Activated T-helper 1 cell treated with Interleukin-2 at 50 U/mL for 16 hours (primary cell): ENCODE results near the gene MMP15.
"Not testable (repeated sequence)": the region's sequence is repeated elsewhere in the genome, so short reads cannot be mapped to it uniquely, and the experiment has no call there.

Experiments
- DNase-seq: peaks from one replicate; pipeline ENCODE4 v3.0.0-alpha.2; 2020; ENCODE audit warnings: low read depth

Gene MMP15

GRCh38 chr16:58049232-58050185 is 24.0 kb downstream of the MMP15 start:
- no peak for DNase-seq

DNA sequence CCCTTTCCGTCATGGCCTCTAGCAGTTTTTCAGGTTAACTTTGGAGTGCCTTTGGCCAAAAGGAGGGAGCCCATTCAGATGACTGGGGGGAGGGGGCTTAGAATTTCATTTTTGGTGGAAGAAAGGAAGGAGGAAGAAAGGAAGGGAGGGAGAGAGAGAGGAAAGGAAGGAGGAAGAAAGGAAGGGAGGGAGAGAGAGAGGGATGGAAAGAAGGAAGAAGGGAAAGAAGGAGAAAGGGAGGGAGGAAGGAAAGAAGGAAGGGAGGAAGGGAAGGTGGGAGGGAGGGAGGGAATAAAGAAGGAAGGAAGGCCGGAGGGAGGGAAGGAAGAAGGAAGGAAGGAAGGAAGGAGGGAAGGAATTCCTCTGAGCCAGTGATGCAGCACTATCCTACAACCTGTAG is 25.7 kb downstream of the MMP15 start:
- no peak for DNase-seq

DNA sequence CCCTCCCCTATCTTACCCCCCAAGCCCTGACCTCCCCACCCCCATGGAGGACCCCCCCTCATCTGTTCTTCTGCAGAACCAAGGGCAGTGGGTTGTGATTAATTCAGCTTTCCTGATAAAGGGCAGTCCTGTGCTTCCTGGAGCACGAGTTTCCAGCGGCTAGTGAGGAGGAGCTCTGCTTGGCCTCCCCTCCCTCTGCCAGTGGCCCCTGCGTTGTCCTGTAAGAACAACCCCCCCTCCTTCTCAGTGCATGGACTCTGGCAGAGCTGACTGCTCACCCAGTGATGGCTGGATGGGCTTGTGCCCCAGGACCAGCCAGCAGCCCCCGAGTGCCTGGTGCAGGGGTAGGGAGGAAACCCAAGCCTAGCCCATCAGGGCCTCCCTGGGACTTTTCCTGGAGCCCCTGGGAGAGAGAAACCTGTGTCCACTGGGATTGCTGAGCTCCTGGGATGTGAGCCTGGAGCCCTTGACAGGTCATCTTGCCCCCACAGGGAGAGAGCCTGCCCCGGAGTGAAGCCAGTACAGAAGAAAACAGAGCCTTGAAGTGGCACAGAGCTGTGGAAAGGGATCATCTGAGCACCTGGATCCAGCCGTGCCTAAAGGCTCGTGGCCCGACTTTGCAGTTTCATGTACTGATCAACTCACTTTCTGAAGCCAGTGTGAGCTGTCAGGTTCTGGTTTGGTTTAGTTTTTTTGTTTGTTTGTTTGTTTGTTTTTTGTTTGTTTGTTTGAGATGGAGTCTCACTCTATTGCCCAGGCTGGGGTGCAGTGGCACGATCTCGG is 26.5 kb downstream of the MMP15 start:
- no peak for DNase-seq

DNA sequence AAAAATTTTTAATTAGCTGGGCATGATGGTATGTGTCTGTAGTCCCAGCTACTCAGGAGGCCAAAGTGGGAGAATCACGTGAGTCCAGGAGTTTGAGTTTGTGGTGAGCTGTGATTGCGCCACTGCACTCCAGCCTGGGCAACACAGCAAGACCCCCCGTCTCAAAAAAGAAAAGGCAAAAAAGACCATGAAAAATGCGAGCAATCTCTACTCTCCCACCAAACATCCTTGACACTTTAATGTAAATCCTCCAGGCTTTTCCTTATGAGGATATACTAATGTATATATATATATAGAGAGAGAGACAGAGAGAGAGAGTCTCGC is 28.1 kb downstream of the MMP15 start:
- no peak for DNase-seq

- no peak for DNase-seq
These were observed 28.7 kb downstream of the MMP15 start for GRCh38 chr16:58054289-58054688.

DNA sequence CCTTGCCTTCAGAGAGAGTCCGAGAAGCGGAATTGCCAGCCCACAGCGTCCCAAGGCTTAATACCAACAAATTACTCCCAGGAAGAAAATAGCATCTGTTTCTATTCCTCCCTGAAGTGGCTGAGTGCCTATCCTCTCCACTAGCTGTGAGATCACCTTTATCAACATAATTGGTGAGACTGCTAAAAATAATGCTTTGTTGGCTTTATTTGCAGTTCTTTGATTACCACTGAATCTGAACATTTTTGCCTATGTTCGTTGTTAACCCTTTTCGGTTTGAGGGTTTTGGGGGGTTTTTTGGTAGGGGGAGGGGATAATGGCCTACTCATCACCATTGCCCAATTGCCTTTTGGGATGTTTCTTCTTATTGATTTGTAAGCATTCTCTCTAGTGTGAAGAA is 31.0 kb downstream of the MMP15 start:
- DNase-seq = no peak

DNA sequence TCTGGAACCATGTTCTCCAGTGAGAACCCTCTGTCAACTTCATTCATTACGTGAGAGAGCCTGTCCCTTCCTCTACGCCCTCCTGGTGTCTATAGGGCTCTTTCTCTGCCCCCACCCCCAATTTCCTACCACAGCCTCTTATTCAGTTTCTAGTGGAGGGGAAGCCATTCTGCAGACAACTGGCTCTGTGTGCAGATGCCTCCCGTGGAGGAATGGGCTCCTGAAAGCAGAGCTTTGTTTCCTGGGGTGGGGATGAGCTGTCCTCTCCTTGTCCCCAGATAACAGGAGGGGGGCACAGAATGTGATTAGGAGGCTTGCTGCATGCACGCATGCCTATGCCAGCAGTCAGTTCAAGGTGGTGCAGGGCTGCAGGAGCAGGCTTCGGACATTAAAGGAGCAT is 31.6 kb downstream of the MMP15 start:
- no peak for DNase-seq

GRCh38 chr16:58057784-58058183 is 32.2 kb downstream of the MMP15 start:
- DNase-seq = no peak

DNA sequence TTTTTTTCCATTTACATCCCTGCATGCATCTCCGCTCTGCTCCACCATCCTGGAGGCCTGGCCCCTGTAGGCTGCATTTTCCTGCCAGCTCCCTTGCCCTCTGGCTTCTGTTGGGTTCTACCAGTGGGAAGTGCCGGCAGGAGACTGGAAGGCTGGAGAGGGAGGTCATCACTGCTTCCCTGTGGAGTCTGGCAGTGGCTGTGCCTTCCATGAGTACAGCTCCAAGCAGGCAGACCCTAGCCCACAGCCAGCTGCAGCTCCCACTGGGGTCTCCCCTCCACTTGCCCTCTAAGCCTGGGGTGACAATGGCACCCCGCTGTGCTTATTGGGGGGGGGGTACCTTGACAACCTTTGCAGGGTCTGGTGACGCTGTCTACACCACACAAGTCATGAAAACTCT is 37.3 kb downstream of the MMP15 start:
- no peak for DNase-seq

- no peak for DNase-seq
These were observed 38.0 kb downstream of the MMP15 start for GRCh38 chr16:58063377-58064076.

GRCh38 chr16:58070585-58070984 is 45.0 kb downstream of the MMP15 start:
- no peak for DNase-seq

GRCh38 chr16:58072134-58072533 is 46.6 kb downstream of the MMP15 start:
- DNase-seq = not testable (repeated sequence)

- DNase-seq = not testable (repeated sequence)
These were observed 47.5 kb downstream of the MMP15 start for GRCh38 chr16:58073086-58073485.

DNA sequence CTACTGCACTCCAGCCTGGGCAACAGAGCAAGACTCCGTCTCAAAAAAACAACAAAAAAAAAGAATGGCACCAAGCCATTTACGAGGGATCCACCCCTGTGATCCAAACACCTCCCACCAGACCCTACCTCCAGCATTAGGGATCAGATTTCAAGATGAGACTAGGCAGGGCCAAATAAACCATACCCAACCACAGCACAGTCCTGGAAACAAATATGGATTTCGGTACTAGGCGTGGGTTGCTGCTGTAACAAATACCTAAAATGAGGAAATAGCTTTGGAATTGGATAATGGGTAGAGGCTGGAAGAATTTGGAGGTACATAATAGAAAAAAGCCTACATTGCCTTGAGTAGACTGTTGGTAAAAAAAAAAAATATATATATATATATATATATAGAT is 49.1 kb downstream of the MMP15 start:
- DNase-seq = no peak

DNA sequence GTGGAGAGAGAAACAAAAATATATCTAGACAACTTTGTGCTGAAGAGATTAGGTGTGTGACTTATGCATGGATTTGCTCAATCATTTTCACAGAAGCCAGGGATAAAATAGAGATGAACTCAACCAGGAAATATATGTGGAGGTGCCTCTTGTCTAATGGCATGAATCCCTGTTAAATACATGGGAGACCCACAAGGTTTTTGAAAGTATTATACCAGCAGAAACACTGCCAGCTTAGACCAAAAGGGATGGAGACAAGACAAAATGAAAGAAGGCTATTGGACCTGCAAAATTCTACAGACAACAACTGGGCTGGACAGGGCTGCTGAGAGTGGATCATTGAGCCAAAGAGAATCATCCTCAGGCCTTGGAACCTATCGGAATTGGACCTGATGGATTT is 51.0 kb downstream of the MMP15 start:
- no peak for DNase-seq

DNA sequence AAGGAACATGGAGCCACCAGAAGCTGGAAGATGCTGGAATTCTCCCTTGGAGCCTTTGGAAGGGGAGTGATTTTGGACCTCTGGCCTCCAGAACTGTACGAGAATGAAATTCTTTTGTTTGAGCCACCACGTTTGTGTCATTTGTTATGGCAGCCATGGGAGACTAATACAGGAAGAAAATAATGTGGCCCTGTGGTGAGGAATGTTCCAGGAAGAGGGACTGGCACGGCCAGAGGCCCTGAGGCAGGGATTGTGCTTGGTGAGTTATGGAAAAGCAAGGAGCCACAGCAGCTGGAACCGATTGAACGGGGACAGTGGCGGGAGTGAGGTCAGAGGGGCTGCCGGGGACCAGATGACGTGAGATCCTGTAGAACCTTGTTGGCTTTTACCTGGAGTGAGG is 52.2 kb downstream of the MMP15 start:
- DNase-seq = no peak

- not testable (repeated sequence) for DNase-seq
These were observed 55.1 kb downstream of the MMP15 start for GRCh38 chr16:58080657-58081056.

DNA sequence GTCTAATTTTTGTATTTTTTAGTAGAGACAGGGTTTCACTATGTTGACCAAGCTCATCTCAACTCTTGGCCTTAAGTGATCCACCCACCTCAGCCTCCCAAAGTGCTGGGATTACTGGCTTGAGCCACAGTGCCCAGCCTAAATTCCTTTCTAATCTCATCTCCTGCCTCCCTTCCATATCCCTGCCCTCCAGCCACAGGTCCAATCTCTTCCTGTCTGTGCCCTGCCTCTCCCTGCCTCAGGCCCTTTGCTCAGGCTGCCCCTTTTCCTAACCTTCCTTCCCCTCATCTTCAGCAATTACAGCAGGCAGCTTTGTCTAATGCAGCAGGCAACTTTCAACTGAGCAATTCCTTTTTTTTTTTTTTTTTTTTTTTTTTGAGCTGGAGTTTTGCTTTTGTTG is 56.8 kb downstream of the MMP15 start:
- DNase-seq = no peak

DNA sequence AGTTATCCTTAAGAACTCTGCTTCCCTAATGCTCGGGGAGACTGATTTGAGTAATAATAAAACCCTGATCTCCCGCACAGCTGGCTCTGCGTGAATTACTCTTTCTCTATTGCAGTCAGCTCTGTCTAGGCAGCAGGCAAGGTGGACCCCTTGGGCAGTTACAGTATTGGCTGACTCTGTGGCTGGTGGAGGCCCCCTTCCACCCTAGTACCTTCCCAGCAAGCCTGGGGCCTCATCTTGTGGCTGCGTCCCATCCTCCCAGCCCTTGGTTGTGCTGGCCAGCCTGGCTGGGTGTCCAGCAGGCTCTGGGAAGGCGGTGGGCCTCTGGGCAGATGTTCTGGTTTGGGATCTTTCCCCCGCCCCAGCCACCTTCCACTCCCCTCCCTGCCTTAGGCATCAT is 59.1 kb downstream of the MMP15 start:
- no peak for DNase-seq

DNA sequence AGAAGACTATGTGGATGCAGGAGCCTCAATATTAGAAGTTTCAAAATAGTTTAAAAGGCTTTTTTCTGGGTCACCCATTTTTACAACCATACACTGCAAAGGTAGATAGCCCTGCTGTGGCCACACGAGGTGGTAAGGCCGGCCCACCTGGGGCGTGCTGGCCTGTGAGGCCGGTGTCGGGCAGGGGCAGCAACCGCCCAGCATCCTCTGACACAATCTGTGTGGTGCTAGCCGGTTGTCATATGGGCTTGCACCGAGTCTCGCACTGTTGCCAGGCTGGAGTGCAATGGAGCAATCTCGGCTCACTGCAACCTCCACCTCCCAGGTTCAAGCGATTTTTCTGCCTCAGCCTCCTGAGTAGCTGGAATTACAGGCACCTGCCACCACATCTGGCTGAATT is 59.6 kb downstream of the MMP15 start:
- DNase-seq = no peak

DNA sequence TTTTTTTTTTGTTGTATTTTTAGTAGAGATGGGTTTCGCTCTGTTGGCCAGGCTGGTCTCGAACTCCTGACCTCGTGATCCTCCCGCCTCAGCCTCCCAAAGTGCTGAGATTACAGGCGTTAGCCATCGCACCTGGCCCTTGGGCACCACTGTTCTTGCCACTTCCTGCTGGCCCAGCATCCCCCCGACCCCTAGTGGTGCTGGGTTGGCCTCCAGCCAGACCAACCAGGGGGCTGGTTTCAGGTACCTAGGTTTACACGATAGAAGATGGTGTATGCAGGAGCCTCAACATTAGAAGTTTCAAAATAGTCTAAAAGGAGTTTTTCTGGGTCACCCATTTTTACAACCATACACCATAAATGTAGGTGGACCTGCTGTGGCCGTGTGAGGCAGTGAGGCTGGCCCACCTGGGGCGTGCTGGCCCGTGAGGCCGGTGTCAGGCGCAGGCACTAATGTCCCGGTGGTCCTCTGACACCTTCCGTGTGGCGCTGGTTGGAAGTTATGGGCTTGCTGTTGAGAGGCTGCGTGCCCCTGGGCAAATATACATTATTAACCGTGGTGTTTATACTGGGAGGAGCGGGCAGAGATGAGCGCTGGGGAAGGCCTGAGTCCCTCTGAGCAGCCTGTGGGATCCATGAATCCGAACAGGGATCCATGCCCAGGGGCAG is 60.2 kb downstream of the MMP15 start:
- DNase-seq = no peak
